Measurements from ENCODE around the gene HAS3. TPM values are rescaled to one million over a fixed set of nuclear protein-coding genes. Genes with fewer than 3 reads are reported as not detected.
"Not testable (repeated sequence)": the region's sequence is repeated elsewhere in the genome, so short reads cannot be mapped to it uniquely, and the experiment has no call there.

Gene HAS3
- total RNA-seq, 1 donor from 2014 or later: 1.2 TPM

DNA sequence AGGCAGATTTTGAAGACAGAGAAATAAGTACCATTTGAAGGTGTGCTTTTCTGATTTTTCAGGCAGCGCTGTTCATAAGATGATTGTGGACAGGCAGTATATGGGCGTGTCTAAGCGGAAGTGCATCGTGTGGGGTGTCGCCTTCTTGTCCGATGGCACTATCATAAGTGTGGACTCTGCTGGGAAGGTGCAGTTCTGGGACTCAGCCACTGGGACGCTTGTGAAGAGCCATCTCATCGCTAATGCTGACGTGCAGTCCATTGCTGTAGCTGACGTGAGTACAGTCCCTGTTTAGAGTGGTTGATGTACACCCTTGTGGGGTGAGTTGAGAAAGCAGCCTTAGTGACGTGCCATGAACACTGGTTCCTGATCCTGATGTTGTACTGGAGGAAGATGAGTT is 37.7 kb downstream of the HAS3 start:
- DNase-seq (ENCODE audit: low spot score): no peak

DNA sequence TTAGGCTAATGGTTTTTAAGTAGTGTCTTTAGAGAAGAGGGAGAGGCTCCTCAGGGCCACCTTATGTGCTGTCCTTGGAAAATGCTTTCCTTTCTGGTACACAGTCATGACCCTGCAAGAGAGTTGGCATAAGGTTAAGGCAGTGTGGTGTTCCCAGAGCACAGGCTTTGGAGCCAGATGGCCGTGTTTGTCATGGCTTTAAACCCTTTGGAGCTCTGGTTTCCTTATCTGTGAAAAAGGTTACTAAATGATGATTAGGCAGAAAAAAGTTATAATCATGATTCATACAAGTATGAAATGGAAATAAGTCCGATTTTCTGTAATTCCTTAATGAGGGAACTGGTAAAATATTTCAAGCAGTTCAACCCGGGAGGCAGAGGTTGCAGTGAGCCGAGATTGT is 40.2 kb downstream of the HAS3 start:
- no peak for DNase-seq (ENCODE audit: low spot score)

DNA sequence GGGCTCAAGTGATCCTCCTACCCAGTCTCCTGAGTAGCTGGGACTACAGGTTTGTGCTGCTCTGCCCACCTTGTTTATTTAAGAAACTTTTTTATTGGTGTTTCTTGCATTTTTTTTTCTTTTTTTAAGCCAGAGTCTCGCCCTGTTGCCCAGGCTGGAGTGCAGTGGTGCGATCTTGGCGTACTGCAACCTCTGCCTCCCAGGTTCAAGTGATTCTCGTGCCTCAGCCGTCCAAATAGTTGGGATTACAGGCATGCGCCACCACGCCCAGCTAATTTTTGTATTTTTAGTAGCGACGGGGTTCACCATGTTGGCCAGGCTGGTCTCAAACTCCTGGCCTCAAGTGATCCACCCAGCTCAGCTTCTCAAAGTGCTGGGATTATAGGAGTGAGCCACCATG is 44.2 kb downstream of the HAS3 start:
- not testable (repeated sequence) for DNase-seq (ENCODE audit: low spot score)

DNA sequence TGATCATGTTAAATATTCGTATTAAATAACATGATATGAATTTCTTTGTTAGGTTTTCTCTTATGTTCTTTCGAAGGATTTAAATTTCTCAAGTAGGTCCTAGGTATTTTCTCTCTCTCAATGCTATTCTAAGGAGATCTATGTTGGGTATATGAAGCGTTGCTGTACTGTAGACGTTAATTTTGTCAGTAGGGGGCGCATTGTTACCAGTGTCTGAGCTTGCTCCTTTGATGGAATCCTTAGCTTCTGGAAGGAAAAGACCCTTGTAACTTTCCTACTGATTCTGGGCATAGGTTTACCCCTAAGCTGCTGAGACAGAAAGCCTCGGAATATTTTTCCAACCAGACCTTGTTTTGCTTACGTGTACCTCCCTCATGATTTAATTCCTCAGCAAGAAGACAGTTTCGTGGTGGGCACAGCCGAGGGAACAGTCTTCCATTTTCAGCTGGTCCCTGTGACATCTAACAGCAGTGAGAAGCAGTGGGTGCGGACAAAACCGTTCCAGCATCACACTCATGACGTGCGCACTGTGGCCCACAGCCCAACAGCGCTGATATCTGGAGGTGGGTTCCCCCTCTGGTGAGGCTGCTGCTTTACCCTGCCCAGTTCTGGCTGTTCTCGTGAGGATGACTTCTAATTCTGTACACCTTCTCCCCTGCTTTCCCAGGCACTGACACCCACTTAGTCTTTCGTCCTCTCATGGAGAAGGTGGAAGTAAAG is 44.9 kb downstream of the HAS3 start:
- peak; percentile 72 for DNase-seq (ENCODE audit: low spot score)

DNA sequence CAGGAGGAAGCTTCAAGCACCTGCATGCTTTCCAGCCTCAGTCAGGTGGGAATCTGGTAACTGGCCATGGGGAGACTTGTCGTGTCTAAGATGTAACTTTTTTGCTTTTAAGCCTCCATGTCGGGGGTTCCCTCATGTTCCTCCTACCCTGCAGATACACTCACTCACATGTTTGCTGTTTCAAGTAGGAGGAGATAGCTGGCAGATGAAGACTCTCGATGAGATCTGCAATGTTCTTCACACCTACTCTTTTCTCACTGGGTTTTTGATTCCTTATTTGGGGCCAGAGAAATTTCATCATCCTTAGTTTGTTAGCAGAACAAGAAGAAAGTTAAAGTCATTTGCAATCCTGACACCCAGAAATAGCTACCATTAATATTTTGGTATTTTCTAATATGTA is 51.7 kb downstream of the HAS3 start:
- no peak for DNase-seq (ENCODE audit: low spot score)

DNA sequence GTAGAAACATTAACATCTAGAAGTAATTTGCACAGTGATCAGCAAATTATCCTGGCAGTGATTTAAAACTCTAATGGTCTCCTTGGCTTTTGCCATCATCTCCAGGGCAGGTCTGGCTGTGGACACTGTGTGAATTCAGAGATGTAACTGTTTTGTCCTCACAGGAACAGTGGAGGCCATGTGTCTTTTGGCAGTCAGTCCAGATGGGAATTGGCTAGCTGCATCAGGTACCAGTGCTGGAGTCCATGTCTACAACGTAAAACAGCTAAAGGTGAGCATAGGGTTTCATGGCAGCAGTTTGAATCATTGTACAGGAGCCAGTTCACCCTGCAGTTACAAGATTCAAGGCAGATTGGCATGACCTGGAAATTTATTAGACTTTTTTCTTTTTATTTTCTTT is 54.7 kb downstream of the HAS3 start:
- no peak for DNase-seq (ENCODE audit: low spot score)

DNA sequence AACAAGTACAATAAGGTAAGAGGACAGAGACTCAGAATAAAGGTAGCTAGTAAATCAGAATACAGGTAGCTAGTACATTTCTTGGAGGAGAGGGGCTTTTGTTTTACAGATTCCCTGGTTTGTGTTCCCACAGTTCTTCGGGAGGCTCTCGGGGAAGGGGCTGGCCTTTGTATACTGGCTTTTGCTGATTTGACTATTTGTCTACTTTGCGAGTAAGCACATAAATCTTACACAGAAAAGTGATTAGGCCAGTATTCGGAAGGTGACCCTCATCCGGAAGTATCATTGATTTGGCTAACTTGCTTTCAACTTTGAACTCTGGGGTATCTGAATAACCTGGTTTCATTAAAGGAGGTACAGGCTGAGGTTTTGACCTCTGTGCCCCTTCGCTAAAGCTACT is 60.1 kb downstream of the HAS3 start:
- DNase-seq (ENCODE audit: low spot score): no peak

DNA sequence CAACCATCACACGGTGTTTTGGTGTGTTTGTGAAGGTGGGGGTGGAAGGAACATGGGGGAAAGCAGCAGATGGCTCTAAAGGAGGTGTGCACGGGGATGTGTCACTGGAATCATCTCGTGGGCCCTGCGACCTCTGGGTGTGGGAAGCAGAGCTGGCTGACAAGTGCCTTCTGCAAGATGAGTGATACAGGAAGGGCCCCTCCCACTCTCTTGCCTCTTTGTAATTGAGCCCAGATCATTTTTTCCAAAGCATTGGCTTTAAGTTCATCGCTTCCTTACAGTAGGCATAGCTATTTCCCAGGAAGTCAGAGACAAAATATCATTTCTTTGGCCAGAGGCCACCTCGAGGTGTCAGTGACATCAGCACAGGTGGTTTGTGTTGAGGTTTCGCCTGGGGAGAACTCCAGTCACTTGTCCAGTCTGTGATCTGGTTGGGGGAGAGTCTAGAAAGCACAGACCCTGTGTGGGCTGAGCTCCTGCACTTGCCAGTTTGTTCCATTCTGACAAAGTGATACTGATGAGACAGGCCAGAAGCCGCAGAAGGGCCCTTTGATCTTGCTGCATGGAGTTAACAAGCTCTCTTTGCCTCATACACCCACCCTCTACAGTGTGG is 60.9 kb downstream of the HAS3 start:
- no peak for DNase-seq (ENCODE audit: low spot score)

DNA sequence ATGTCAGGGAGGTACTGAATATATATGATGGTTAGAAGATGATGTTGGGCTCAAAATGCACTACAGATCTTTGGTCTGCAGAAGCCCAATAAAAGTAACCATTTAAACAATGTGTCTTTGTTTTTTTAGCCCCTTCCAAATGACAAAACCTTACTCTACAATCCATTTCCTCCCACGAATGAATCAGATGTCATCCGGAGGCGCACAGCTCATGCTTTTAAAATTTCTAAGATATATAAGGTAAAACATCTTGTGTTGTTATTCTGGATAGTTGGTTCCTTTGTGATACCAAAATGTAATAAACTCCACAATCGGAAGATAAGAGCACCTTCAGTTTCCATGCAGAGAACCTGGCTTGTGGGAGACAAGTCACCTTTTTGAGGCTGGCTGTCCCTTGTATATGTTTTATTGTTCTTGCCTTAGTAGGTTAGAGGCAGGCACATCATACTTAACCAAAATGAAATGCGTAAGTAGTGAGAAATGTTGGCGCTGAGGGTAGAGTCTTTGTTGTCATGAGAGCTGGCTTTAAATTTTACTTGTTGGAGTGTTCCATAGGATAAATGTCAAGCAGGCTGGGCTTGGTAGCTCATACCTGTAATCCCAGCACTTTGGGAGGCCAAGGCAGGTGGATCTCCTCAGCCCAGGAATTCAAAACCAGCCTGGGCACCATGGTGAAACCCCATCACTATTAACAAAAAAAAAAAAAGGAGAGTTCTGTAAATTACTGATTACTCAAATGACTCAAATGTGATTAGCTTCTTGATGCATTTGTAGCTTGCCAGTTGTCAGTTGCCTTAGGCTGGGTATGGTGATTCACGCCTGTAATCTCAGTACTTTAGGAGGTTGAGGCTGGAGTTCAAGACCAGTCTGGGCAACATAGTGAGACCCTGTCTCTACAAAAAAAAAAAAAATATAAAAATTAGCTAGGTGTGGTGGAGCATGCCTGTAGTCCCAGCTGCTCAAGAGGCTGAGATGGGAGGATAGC is 61.8 kb downstream of the HAS3 start:
- DNase-seq (ENCODE audit: low spot score): no peak

Other genes starting within 250 kb of the HAS3 start
- 98.0 TPM for gene CHTF8, start 26.9 kb downstream of the HAS3 start, total RNA-seq
- 26.0 TPM for gene UTP4, start 27.0 kb downstream of the HAS3 start, total RNA-seq
- gene SNTB2, start 81.5 kb downstream of the HAS3 start, total RNA-seq: 43.8 TPM
- gene VPS4A, start 205.7 kb downstream of the HAS3 start, total RNA-seq: 29.8 TPM
- 13.8 TPM for gene PDF, start 224.9 kb downstream of the HAS3 start, total RNA-seq
- gene COG8, start 233.9 kb downstream of the HAS3 start, total RNA-seq: 42.7 TPM
- gene NIP7, start 234.1 kb downstream of the HAS3 start, total RNA-seq: 14.7 TPM
- 1.0 TPM for gene TMED6, start 246.1 kb downstream of the HAS3 start, total RNA-seq